Mesothelial cell of epicardium (in vitro differentiated cells): ENCODE results near the gene IGF1R. TPM values are rescaled to one million over a fixed set of nuclear protein-coding genes. Genes with fewer than 3 reads are reported as not detected.

ENCODE experiments used
- DNase-seq, 2 experiments: peaks; one replicate each; pipeline ENCODE4 v3.0.0; 2021; ENCODE audit warnings: low spot score in 2 of 2; ENCODE audit not compliant: unreplicated experiment in 2 of 2
- H3K27ac Mint-ChIP-seq: 2 replicates; pipeline ENCODE4 v1.8.0; 2021; ENCODE audit warnings: mixed read lengths
- H3K27me3 Mint-ChIP-seq: 2 replicates; pipeline ENCODE4 v1.8.0; 2021; ENCODE audit warnings: low read depth, mixed read lengths
- H3K36me3 Mint-ChIP-seq: 2 replicates; pipeline ENCODE4 v1.8.0; 2021; ENCODE audit warnings: mixed read lengths
- H3K4me1 Mint-ChIP-seq: 2 replicates; pipeline ENCODE4 v1.8.0; 2021; ENCODE audit warnings: mixed read lengths
- H3K4me3 Mint-ChIP-seq: 2 replicates; pipeline ENCODE4 v1.8.0; 2021; ENCODE audit warnings: mild to moderate bottlenecking, moderate library complexity, mixed read lengths
- H3K9me3 Mint-ChIP-seq: 2 replicates; pipeline ENCODE4 v1.8.0; 2021; ENCODE audit warnings: mixed read lengths
- CTCF ChIP-seq: fragments of 200-600 bp; sonication (generic); IDR thresholded peaks from one replicate; pipeline ENCODE4 v1.5.0; 2021; ENCODE audit warnings: antibody characterized with exemption; ENCODE audit not compliant: unreplicated experiment
- total RNA-seq: library from RNA; stranded (reverse); gene quantifications from 3 replicates; pipeline ENCODE4 v1.2.1, GENCODE V29; 2021

The IGF1R gene
- total RNA-seq, 1 donor from 2014 or later, result 113 TPM

GRCh38 chr15:98769867-98770266 is 121.5 kb downstream of the IGF1R start:
- Mint-ChIP-seq H3K4me3 (no peak overlapping the region), H3K36me3 (no peaks in the 10 kb centered on the region), H3K4me1 (peaks cover 29% of the 10 kb centered on the region), H3K9me3 (no peaks in the 10 kb centered on the region), H3K27ac (peak overlapping the region; percentile 26), H3K27me3 (no peaks in the 10 kb centered on the region)
- TF ChIP-seq CTCF, result no peak
- DNase-seq, result no peak

- no peak overlapping the region for H3K4me3 Mint-ChIP-seq
- TF ChIP-seq CTCF, result no peak
- no peaks in the 10 kb centered on the region for H3K36me3 Mint-ChIP-seq
- H3K9me3 Mint-ChIP-seq, result no peaks in the 10 kb centered on the region
- no peaks in the 10 kb centered on the region for H3K27me3 Mint-ChIP-seq
- H3K27ac Mint-ChIP-seq, result peak overlapping the region; percentile 68
- peaks cover 33% of the 10 kb centered on the region for H3K4me1 Mint-ChIP-seq
- no peak for DNase-seq
Measured at GRCh38 chr15:98770984-98771383, 122.6 kb downstream of the IGF1R start.

GRCh38 chr15:98771541-98771940 is 123.2 kb downstream of the IGF1R start:
- Mint-ChIP-seq H3K36me3 (no peaks in the 10 kb centered on the region), H3K27me3 (no peaks in the 10 kb centered on the region), H3K4me1 (peaks cover 37% of the 10 kb centered on the region)

GRCh38 chr15:98772895-98773294 is 124.6 kb downstream of the IGF1R start:
- no peak for TF ChIP-seq CTCF
- Mint-ChIP-seq H3K4me3 (no peak overlapping the region), H3K4me1 (peaks cover 47% of the 10 kb centered on the region), H3K27ac (no peak overlapping the region), H3K27me3 (no peaks in the 10 kb centered on the region), H3K9me3 (no peaks in the 10 kb centered on the region), H3K36me3 (no peaks in the 10 kb centered on the region)
- DNase-seq, result no peak

More at GRCh38 chr15:98771541-98771940, 123.2 kb downstream of the IGF1R start:
- TF ChIP-seq CTCF, result no peak
- DNase-seq, result no peak
- Mint-ChIP-seq H3K4me3 (no peak overlapping the region), H3K9me3 (no peaks in the 10 kb centered on the region), H3K27ac (peak overlapping the region; percentile 68)

- H3K27ac Mint-ChIP-seq, result no peak overlapping the region
- H3K27me3 Mint-ChIP-seq, result no peaks in the 10 kb centered on the region
- no peak for DNase-seq
- no peaks in the 10 kb centered on the region for H3K36me3 Mint-ChIP-seq
- H3K9me3 Mint-ChIP-seq, result no peaks in the 10 kb centered on the region
- peaks cover 46% of the 10 kb centered on the region for H3K4me1 Mint-ChIP-seq
- H3K4me3 Mint-ChIP-seq, result no peak overlapping the region
- TF ChIP-seq CTCF, result no peak
Measured at GRCh38 chr15:98773616-98774015, 125.3 kb downstream of the IGF1R start.

GRCh38 chr15:98774756-98775497 is 126.6 kb downstream of the IGF1R start:
- Mint-ChIP-seq H3K27ac (no peak overlapping the region), H3K4me1 (peaks cover 50% of the 10 kb centered on the region), H3K9me3 (no peaks in the 10 kb centered on the region), H3K4me3 (no peak overlapping the region), H3K27me3 (no peaks in the 10 kb centered on the region), H3K36me3 (no peaks in the 10 kb centered on the region)
- TF ChIP-seq CTCF, result no peak
- no peak for DNase-seq
